Dermis microvascular lymphatic vessel endothelial cell (primary cell): Measurements from ENCODE around the gene EPB41L4B. TPM values are rescaled to one million over a fixed set of nuclear protein-coding genes. Genes with fewer than 3 reads are reported as not detected.

ENCODE experiments used
- DNase-seq, 2 donors: peaks; one replicate each; pipeline versions ENCODE4 v3.0.0 to v3.0.0-alpha.2; 2010; ENCODE audit warnings: low read depth in 2 of 2
- total RNA-seq: library from RNA; depleted of rRNA; stranded (reverse); fragments of >200 nt; gene quantifications from 2 replicates; pipeline ENCODE4 v1.2.1, GENCODE V29; 2014

Gene EPB41L4B
- total RNA-seq, 1 donor from 2014 or later: 0.39 TPM

GRCh38 chr9:109270971-109271925 is 49.6 kb downstream of the EPB41L4B start:
- DNase-seq: no peak

- no peak for DNase-seq
These were observed 50.4 kb downstream of the EPB41L4B start for GRCh38 chr9:109270441-109270840.

GRCh38 chr9:109269839-109270238 is 51.0 kb downstream of the EPB41L4B start:
- DNase-seq: no peak

GRCh38 chr9:109269081-109269480 is 51.8 kb downstream of the EPB41L4B start:
- no peak for DNase-seq

GRCh38 chr9:109267555-109267954 is 53.3 kb downstream of the EPB41L4B start:
- DNase-seq: no peak

- no peak for DNase-seq
These were observed 55.8 kb downstream of the EPB41L4B start for GRCh38 chr9:109264877-109265587.

- DNase-seq: no peak
These were observed 57.5 kb downstream of the EPB41L4B start for GRCh38 chr9:109263358-109263757.

GRCh38 chr9:109258481-109259302 is 62.2 kb downstream of the EPB41L4B start:
- DNase-seq: no peak

- DNase-seq: no peak
These were observed 64.5 kb downstream of the EPB41L4B start for GRCh38 chr9:109256336-109256735.

- DNase-seq: no peak
These were observed 65.5 kb downstream of the EPB41L4B start for GRCh38 chr9:109255394-109255793.

GRCh38 chr9:109254317-109254716 is 66.5 kb downstream of the EPB41L4B start:
- DNase-seq: no peak

GRCh38 chr9:109253637-109254284 is 67.1 kb downstream of the EPB41L4B start:
- no peak for DNase-seq

GRCh38 chr9:109253241-109253636 is 67.6 kb downstream of the EPB41L4B start:
- DNase-seq: no peak

GRCh38 chr9:109252291-109252690 is 68.6 kb downstream of the EPB41L4B start:
- DNase-seq: no peak

GRCh38 chr9:109251776-109252106 is 69.1 kb downstream of the EPB41L4B start:
- no peak for DNase-seq

GRCh38 chr9:109251080-109251775 is 69.6 kb downstream of the EPB41L4B start:
- peak; percentile 62 to 90 for DNase-seq

GRCh38 chr9:109250771-109251079 is 70.1 kb downstream of the EPB41L4B start:
- DNase-seq: no peak

- DNase-seq: no peak
These were observed 70.5 kb downstream of the EPB41L4B start for GRCh38 chr9:109250311-109250741.

GRCh38 chr9:109249615-109250014 is 71.2 kb downstream of the EPB41L4B start:
- DNase-seq: no peak

- no peak for DNase-seq
These were observed 72.7 kb downstream of the EPB41L4B start for GRCh38 chr9:109248133-109248581.

GRCh38 chr9:109247228-109247627 is 73.6 kb downstream of the EPB41L4B start:
- no peak for DNase-seq
